OCI-LY1 (cell line): ENCODE data around the gene TINAGL1.

ENCODE experiments used
- H2AFZ ChIP-seq: fragments of 200-600 bp; sonication (generic), shearing (Covaris generic); 2 replicates; pipeline ENCODE4 v1.6.0; 2014; ENCODE audit warnings: antibody characterized with exemption, mild to moderate bottlenecking, low read length
- H3F3A ChIP-seq: fragments of 200-600 bp; sonication (generic), shearing (Covaris generic); 2 replicates; pipeline ENCODE4 v1.6.0; 2014; ENCODE audit warnings: mild to moderate bottlenecking, antibody characterized with exemption, low read length, moderate library complexity; ENCODE audit not compliant: insufficient read depth
- H3K27ac ChIP-seq: fragments of 200-600 bp; sonication (generic); 2 replicates; pipeline ENCODE4 v1.5.1; 2014; ENCODE audit warnings: low read length, mixed run types, mild to moderate bottlenecking, low read depth; ENCODE audit not compliant: poor library complexity, severe bottlenecking
- H3K27me3 ChIP-seq: fragments of 200-600 bp; sonication (generic); 2 replicates; pipeline ENCODE4 v1.6.0; 2014; ENCODE audit warnings: antibody characterized with exemption, mild to moderate bottlenecking, low read length, moderate library complexity; ENCODE audit not compliant: insufficient read depth
- H3K36me3 ChIP-seq: fragments of 200-600 bp; sonication (generic); 2 replicates; pipeline ENCODE4 v1.6.1; 2014; ENCODE audit warnings: mild to moderate bottlenecking, antibody characterized with exemption, low read length, moderate library complexity, mixed read lengths; ENCODE audit not compliant: insufficient read depth
- H3K4me1 ChIP-seq: fragments of 200-600 bp; sonication (generic); 2 replicates; pipeline ENCODE4 v1.5.1; 2014; ENCODE audit warnings: mild to moderate bottlenecking, low read length, moderate library complexity; ENCODE audit not compliant: insufficient read depth, severe bottlenecking
- H3K4me2 ChIP-seq: fragments of 200-600 bp; sonication (generic), shearing (Covaris generic); 2 replicates; pipeline ENCODE4 v1.6.1; 2014; ENCODE audit warnings: low read length
- H3K4me3 ChIP-seq: fragments of 200-600 bp; sonication (generic); 2 replicates; pipeline ENCODE4 v1.5.1; 2014; ENCODE audit warnings: low read length, low read depth, mild to moderate bottlenecking, mixed read lengths; ENCODE audit not compliant: poor library complexity, severe bottlenecking
- H3K79me2 ChIP-seq: fragments of 200-600 bp; shearing (Covaris generic); 2 replicates; pipeline ENCODE4 v1.6.1; 2016; ENCODE audit warnings: mixed run types, low read length, mixed read lengths; ENCODE audit not compliant: insufficient read depth
- H3K9ac ChIP-seq: fragments of 200-600 bp; sonication (generic), shearing (Covaris generic); 2 replicates; pipeline ENCODE4 v1.6.1; 2014; ENCODE audit warnings: mild to moderate bottlenecking, low read length, mixed read lengths
- H3K9me2 ChIP-seq: fragments of 200-600 bp; sonication (generic), shearing (Covaris generic); 2 replicates; pipeline ENCODE4 v1.6.1; 2014; ENCODE audit warnings: low read depth, mild to moderate bottlenecking, low read length, mixed read lengths
- H3K9me3 ChIP-seq: fragments of 200-600 bp; shearing (Covaris generic); 2 replicates; pipeline ENCODE4 v1.6.1; 2014; ENCODE audit warnings: low read length, mixed read lengths
- H4K20me1 ChIP-seq: fragments of 200-600 bp; sonication (generic), shearing (Covaris generic); 2 replicates; pipeline ENCODE4 v1.6.0; 2016; ENCODE audit warnings: mild to moderate bottlenecking, low read length; ENCODE audit not compliant: insufficient read depth
- CTCF ChIP-seq: fragments of 200-600 bp; sonication (generic), shearing (Covaris generic); IDR thresholded peaks from 2 replicates; pipeline ENCODE4 v1.5.1; 2017; ENCODE audit warnings: mild to moderate bottlenecking, antibody characterized with exemption, low read length, moderate library complexity, mixed read lengths
- EZH2 ChIP-seq: fragments of 200-600 bp; sonication (generic), shearing (Covaris generic); IDR thresholded peaks from 2 replicates; pipeline ENCODE4 v1.8.0; 2017; ENCODE audit warnings: borderline replicate concordance, mixed run types, mild to moderate bottlenecking, antibody characterized with exemption, low read length, moderate library complexity, mixed read lengths

The TINAGL1 gene

GRCh38 chr1:31552489-31552888 lies 23.8 kb upstream of the TINAGL1 start:
- Histone ChIP-seq H3K79me2 (no peaks in the 10 kb centered on the region), H3K9ac (no peak overlapping the region), H3K27ac (no peak overlapping the region), H3K4me3 (no peak overlapping the region), H3K9me2 (no peaks in the 10 kb centered on the region), H3F3A (no peaks in the 10 kb centered on the region), H2AFZ (no peak overlapping the region), H3K9me3 (no peaks in the 10 kb centered on the region), H3K36me3 (no peaks in the 10 kb centered on the region), H4K20me1 (no peaks in the 10 kb centered on the region), H3K4me1 (peaks cover 17% of the 10 kb centered on the region), H3K4me2 (no peak overlapping the region), H3K27me3 (no peaks in the 10 kb centered on the region)
- TF ChIP-seq EZH2: no peak

- Histone ChIP-seq H3K4me1 (no peaks in the 10 kb centered on the region), H3K9ac (no peak overlapping the region), H3K9me3 (no peaks in the 10 kb centered on the region), H3K79me2 (no peaks in the 10 kb centered on the region), H3K36me3 (no peaks in the 10 kb centered on the region), H3K27ac (no peak overlapping the region), H3K4me2 (no peak overlapping the region), H3F3A (no peaks in the 10 kb centered on the region), H3K9me2 (no peaks in the 10 kb centered on the region), H3K27me3 (no peaks in the 10 kb centered on the region), H3K4me3 (no peak overlapping the region), H2AFZ (no peak overlapping the region), H4K20me1 (no peaks in the 10 kb centered on the region)
- TF ChIP-seq CTCF: no peak
- no peak for TF ChIP-seq EZH2
These were observed 19.8 kb upstream of the TINAGL1 start for GRCh38 chr1:31556481-31557006.

- no peak overlapping the region for H2AFZ ChIP-seq
- H3K9ac ChIP-seq: no peak overlapping the region
- no peaks in the 10 kb centered on the region for H3K9me3 ChIP-seq
- H3K4me2 ChIP-seq: no peak overlapping the region
- H3K4me3 ChIP-seq: no peak overlapping the region
- no peaks in the 10 kb centered on the region for H4K20me1 ChIP-seq
- no peaks in the 10 kb centered on the region for H3K79me2 ChIP-seq
- no peaks in the 10 kb centered on the region for H3K27me3 ChIP-seq
- no peak overlapping the region for H3K27ac ChIP-seq
- H3F3A ChIP-seq: no peaks in the 10 kb centered on the region
- TF ChIP-seq CTCF (no peak), EZH2 (no peak)
- H3K9me2 ChIP-seq: no peaks in the 10 kb centered on the region
- H3K4me1 ChIP-seq: no peaks in the 10 kb centered on the region
- H3K36me3 ChIP-seq: no peaks in the 10 kb centered on the region
These were observed 16.6 kb upstream of the TINAGL1 start for GRCh38 chr1:31559715-31560114.

- no peaks in the 10 kb centered on the region for H3F3A ChIP-seq
- H3K9me3 ChIP-seq: no peaks in the 10 kb centered on the region
- no peaks in the 10 kb centered on the region for H4K20me1 ChIP-seq
- no peak for TF ChIP-seq CTCF
- TF ChIP-seq EZH2: no peak
- H3K4me3 ChIP-seq: no peak overlapping the region
- H3K36me3 ChIP-seq: no peaks in the 10 kb centered on the region
- H2AFZ ChIP-seq: no peak overlapping the region
- H3K27ac ChIP-seq: no peak overlapping the region
- H3K9me2 ChIP-seq: no peaks in the 10 kb centered on the region
- H3K4me1 ChIP-seq: no peaks in the 10 kb centered on the region
- no peaks in the 10 kb centered on the region for H3K79me2 ChIP-seq
- no peak overlapping the region for H3K9ac ChIP-seq
- H3K27me3 ChIP-seq: no peaks in the 10 kb centered on the region
- no peak overlapping the region for H3K4me2 ChIP-seq
These were observed 15.9 kb upstream of the TINAGL1 start for GRCh38 chr1:31560394-31560793.
